Ishikawa (cell line): Measurements from ENCODE around the gene KCNJ4.

Experiments
- CEBPB ChIP-seq: IDR thresholded peaks from 2 replicates; pipeline ENCODE4 v1.6.1; 2012
- CREB1 ChIP-seq: IDR thresholded peaks from 2 replicates; pipeline ENCODE4 v1.6.1; 2012; ENCODE audit warnings: low read depth
- EGR1 ChIP-seq: IDR thresholded peaks from 2 replicates; pipeline ENCODE4 v1.6.1; 2012
- EP300 ChIP-seq: IDR thresholded peaks from 2 replicates; pipeline ENCODE4 v1.6.1; 2012; ENCODE audit warnings: borderline replicate concordance
- FOXM1 ChIP-seq: IDR thresholded peaks from 2 replicates; pipeline ENCODE4 v1.6.1; 2012; ENCODE audit warnings: low read depth, borderline replicate concordance
- MAX ChIP-seq: IDR thresholded peaks from 2 replicates; pipeline ENCODE4 v1.6.1; 2012
- NFIC ChIP-seq: IDR thresholded peaks from 2 replicates; pipeline ENCODE4 v1.6.1; 2012
- RAD21 ChIP-seq: IDR thresholded peaks from 2 replicates; pipeline ENCODE4 v1.6.1; 2012; ENCODE audit warnings: low read depth
- REST ChIP-seq: IDR thresholded peaks from 2 replicates; pipeline ENCODE4 v1.6.1; 2012; ENCODE audit warnings: low read depth, mild to moderate bottlenecking
- TAF1 ChIP-seq: IDR thresholded peaks from 2 replicates; pipeline ENCODE4 v1.6.1; 2012; ENCODE audit warnings: low read depth, mild to moderate bottlenecking
- TCF12 ChIP-seq: IDR thresholded peaks from 2 replicates; pipeline ENCODE4 v1.6.1; 2012; ENCODE audit warnings: low read depth
- TEAD4 ChIP-seq: IDR thresholded peaks from 2 replicates; pipeline ENCODE4 v1.6.1; 2012
- USF1 ChIP-seq: IDR thresholded peaks from 2 replicates; pipeline ENCODE4 v1.6.1; 2012
- YY1 ChIP-seq: IDR thresholded peaks from 2 replicates; pipeline ENCODE4 v1.6.1; 2012; ENCODE audit warnings: low read depth
- ZBTB7A ChIP-seq: IDR thresholded peaks from 2 replicates; pipeline ENCODE4 v1.6.1; 2012; ENCODE audit warnings: low read depth

The KCNJ4 gene

GRCh38 chr22:38455076-38455529, at the start of gene KCNJ4:
KCNJ4 (minus strand) TSS chr22:38455199; CDS start chr22:38428132, 27,067 bp downstream.
- no peak for TF ChIP-seq USF1
- TF ChIP-seq TEAD4: no peak
- TF ChIP-seq EP300: no peak

- no peak for TF ChIP-seq TCF12
- no peak for TF ChIP-seq YY1
- TF ChIP-seq EGR1: no peak
- no peak for TF ChIP-seq TAF1
- no peak for TF ChIP-seq TEAD4
- no peak for TF ChIP-seq RAD21
- TF ChIP-seq ZBTB7A: no peak
- TF ChIP-seq EP300: no peak
Observed at GRCh38 chr22:38503021-38503420, 48.0 kb upstream of the KCNJ4 start.

- TF ChIP-seq NFIC (no peak), REST (no peak), YY1 (no peak)
Observed at GRCh38 chr22:38501797-38502672, 47.0 kb upstream of the KCNJ4 start.

- TF ChIP-seq FOXM1 (no peak), TAF1 (no peak), CREB1 (no peak), MAX (no peak), TCF12 (no peak), YY1 (no peak), NFIC (no peak), TEAD4 (no peak), REST (no peak), CEBPB (no peak), USF1 (no peak), ZBTB7A (no peak), RAD21 (no peak), EGR1 (no peak), EP300 (no peak)
Observed at GRCh38 chr22:38497869-38498268, 42.9 kb upstream of the KCNJ4 start.

GRCh38 chr22:38494939-38495338, 39.9 kb upstream of the KCNJ4 start:
- TF ChIP-seq YY1 (no peak), ZBTB7A (no peak), FOXM1 (no peak), NFIC (no peak)

GRCh38 chr22:38494498-38494897, 39.5 kb upstream of the KCNJ4 start:
- no peak for TF ChIP-seq YY1
- TF ChIP-seq RAD21: no peak
- no peak for TF ChIP-seq TAF1
- TF ChIP-seq ZBTB7A: no peak
- TF ChIP-seq NFIC: no peak
- no peak for TF ChIP-seq REST
- no peak for TF ChIP-seq TCF12
- no peak for TF ChIP-seq TEAD4
- no peak for TF ChIP-seq CEBPB
- TF ChIP-seq CREB1: no peak
- TF ChIP-seq USF1: no peak
- TF ChIP-seq EGR1: no peak
